ENCODE results near the gene CELF6. TPM values are rescaled to one million over a fixed set of nuclear protein-coding genes. Genes with fewer than 3 reads are reported as not detected.

Gene CELF6
- total and polyA plus RNA-seq, 2 donors = 0.99 to 17.7 TPM

DNA sequence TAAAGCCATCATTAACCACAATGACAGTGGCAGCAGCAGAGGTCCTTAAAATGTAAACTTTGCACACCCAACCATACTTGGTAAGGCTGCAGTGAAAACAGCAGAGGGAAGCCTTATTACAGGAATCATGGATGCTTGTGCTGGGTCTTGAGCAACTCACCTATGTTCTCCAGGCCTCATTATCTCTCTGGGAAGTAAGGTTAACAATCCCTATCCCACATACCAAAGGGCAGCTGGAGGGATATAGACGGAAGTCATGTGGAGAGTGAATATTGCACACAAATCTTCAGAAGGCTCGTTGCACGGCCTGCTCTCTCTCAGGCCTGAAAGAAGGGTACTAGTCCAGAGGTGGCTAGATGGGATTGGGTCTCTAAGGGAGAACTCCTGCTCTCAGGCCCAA is 25.8 kb upstream of the CELF6 start:
- WGBS = 98% methylated on average over 3 of the region's 3 CpGs
- DNase-seq (ENCODE audit: low read depth in 6 of 9, low spot score in 9 of 9) = no peak
- H3K4me3 ChIP-seq (ENCODE audit: low read length in 2 of 2) = no peak overlapping the region

DNA sequence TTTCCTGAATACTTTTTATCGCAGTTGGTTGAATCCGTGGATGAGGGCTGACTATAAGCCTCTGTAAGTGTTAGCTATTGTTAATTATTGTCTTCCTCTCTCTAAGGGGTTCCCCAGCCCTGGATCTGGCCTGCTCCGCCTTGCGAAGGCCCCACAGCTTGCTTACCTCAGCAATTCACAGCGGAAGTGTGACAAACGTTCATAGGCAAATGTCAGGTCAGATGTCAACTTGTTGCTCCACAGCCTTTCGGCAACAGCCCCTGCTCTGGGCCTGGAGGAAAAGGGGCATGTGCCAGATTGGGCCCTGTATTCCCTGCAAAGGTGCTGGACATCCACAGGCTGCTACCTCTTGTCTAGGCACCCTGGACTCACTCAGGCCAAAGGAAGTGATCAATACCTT is 25.3 kb upstream of the CELF6 start:
- Histone ChIP-seq H3K9me3 (ENCODE audit: control insufficient read depth in 2 of 2, insufficient read depth in 1 of 2, low read length in 1 of 2) (no peaks in the 10 kb centered on the region), H3K4me3 (ENCODE audit: low read length in 2 of 2) (no peak overlapping the region), H3K36me3 (ENCODE audit: control insufficient read depth in 2 of 2, insufficient read depth in 2 of 2, low read length in 1 of 2) (peaks cover 57 to 61% of the 10 kb centered on the region in 2 donors), H3K27me3 (ENCODE audit: control insufficient read depth in 2 of 2, insufficient read depth in 1 of 2, low read length in 1 of 2) (no peaks in the 10 kb centered on the region), H3K27ac (ENCODE audit: low read depth in 1 of 2, low read length in 1 of 2) (no peak overlapping the region), H3K4me1 (ENCODE audit: control insufficient read depth in 2 of 2, insufficient read depth in 2 of 2, low read length in 2 of 2) (no peaks in the 10 kb centered on the region)
- WGBS = 95% methylated on average over 7 of the region's 7 CpGs
- no peak for DNase-seq (ENCODE audit: low read depth in 6 of 9, low spot score in 9 of 9)

More for the DNA sequence above, 25.8 kb upstream of the CELF6 start:
- no peaks in the 10 kb centered on the region for H3K9me3 ChIP-seq (ENCODE audit: control insufficient read depth in 2 of 2, insufficient read depth in 1 of 2, low read length in 1 of 2)
- no peaks in the 10 kb centered on the region for H3K4me1 ChIP-seq (ENCODE audit: control insufficient read depth in 2 of 2, insufficient read depth in 2 of 2, low read length in 2 of 2)
- no peaks in the 10 kb centered on the region for H3K27me3 ChIP-seq (ENCODE audit: control insufficient read depth in 2 of 2, insufficient read depth in 1 of 2, low read length in 1 of 2)
- H3K27ac ChIP-seq (ENCODE audit: low read depth in 1 of 2, low read length in 1 of 2) = no peak overlapping the region
- H3K36me3 ChIP-seq (ENCODE audit: control insufficient read depth in 2 of 2, insufficient read depth in 2 of 2, low read length in 1 of 2) = peaks cover 62 to 66% of the 10 kb centered on the region in 2 donors

GRCh38 chr15:72344602-72345001 is 24.6 kb upstream of the CELF6 start:
- no peaks in the 10 kb centered on the region for H3K9me3 ChIP-seq (ENCODE audit: control insufficient read depth in 2 of 2, insufficient read depth in 1 of 2, low read length in 1 of 2)
- H3K36me3 ChIP-seq (ENCODE audit: control insufficient read depth in 2 of 2, insufficient read depth in 2 of 2, low read length in 1 of 2) = peaks cover 54 to 58% of the 10 kb centered on the region in 2 donors
- H3K4me1 ChIP-seq (ENCODE audit: control insufficient read depth in 2 of 2, insufficient read depth in 2 of 2, low read length in 2 of 2) = no peaks in the 10 kb centered on the region
- no peak for DNase-seq (ENCODE audit: low read depth in 6 of 9, low spot score in 9 of 9)
- no peak overlapping the region for H3K27ac ChIP-seq (ENCODE audit: low read depth in 1 of 2, low read length in 1 of 2)
- WGBS = 100% methylated on average over 1 of the region's 1 CpG
- no peak overlapping the region for H3K4me3 ChIP-seq (ENCODE audit: low read length in 2 of 2)
- H3K27me3 ChIP-seq (ENCODE audit: control insufficient read depth in 2 of 2, insufficient read depth in 1 of 2, low read length in 1 of 2) = no peaks in the 10 kb centered on the region

GRCh38 chr15:72342385-72342784 is 22.4 kb upstream of the CELF6 start:
- no peak overlapping the region for H3K4me3 ChIP-seq (ENCODE audit: low read length in 2 of 2)
- no peaks in the 10 kb centered on the region for H3K9me3 ChIP-seq (ENCODE audit: control insufficient read depth in 2 of 2, insufficient read depth in 1 of 2, low read length in 1 of 2)
- 82% methylated on average over 11 of the region's 11 CpGs for WGBS
- peak in 5 of 9 donors; percentile 20 to 60 (median 31) for DNase-seq (ENCODE audit: low read depth in 6 of 9, low spot score in 9 of 9)
- H3K27me3 ChIP-seq (ENCODE audit: control insufficient read depth in 2 of 2, insufficient read depth in 1 of 2, low read length in 1 of 2) = no peaks in the 10 kb centered on the region
- peaks cover 37 to 41% of the 10 kb centered on the region in 2 donors for H3K36me3 ChIP-seq (ENCODE audit: control insufficient read depth in 2 of 2, insufficient read depth in 2 of 2, low read length in 1 of 2)
- no peak overlapping the region for H3K27ac ChIP-seq (ENCODE audit: low read depth in 1 of 2, low read length in 1 of 2)
- no peaks in the 10 kb centered on the region for H3K4me1 ChIP-seq (ENCODE audit: control insufficient read depth in 2 of 2, insufficient read depth in 2 of 2, low read length in 2 of 2)

- H3K27ac ChIP-seq (ENCODE audit: low read depth in 1 of 2, low read length in 1 of 2) = no peak overlapping the region
- WGBS = 96% methylated on average over 6 of the region's 6 CpGs
- no peak for DNase-seq (ENCODE audit: low read depth in 6 of 9, low spot score in 9 of 9)
- no peak overlapping the region for H3K4me3 ChIP-seq (ENCODE audit: low read length in 2 of 2)
- peaks cover 32 to 33% of the 10 kb centered on the region in 2 donors for H3K36me3 ChIP-seq (ENCODE audit: control insufficient read depth in 2 of 2, insufficient read depth in 2 of 2, low read length in 1 of 2)
- no peaks in the 10 kb centered on the region for H3K9me3 ChIP-seq (ENCODE audit: control insufficient read depth in 2 of 2, insufficient read depth in 1 of 2, low read length in 1 of 2)
- no peaks in the 10 kb centered on the region for H3K4me1 ChIP-seq (ENCODE audit: control insufficient read depth in 2 of 2, insufficient read depth in 2 of 2, low read length in 2 of 2)
- H3K27me3 ChIP-seq (ENCODE audit: control insufficient read depth in 2 of 2, insufficient read depth in 1 of 2, low read length in 1 of 2) = no peaks in the 10 kb centered on the region
Observed at GRCh38 chr15:72341361-72341760, 21.4 kb upstream of the CELF6 start.

- H3K4me1 ChIP-seq (ENCODE audit: control insufficient read depth in 2 of 2, insufficient read depth in 2 of 2, low read length in 2 of 2) = no peaks in the 10 kb centered on the region
- peaks cover 22 to 23% of the 10 kb centered on the region in 2 donors for H3K36me3 ChIP-seq (ENCODE audit: control insufficient read depth in 2 of 2, insufficient read depth in 2 of 2, low read length in 1 of 2)
- H3K4me3 ChIP-seq (ENCODE audit: low read length in 2 of 2) = no peak overlapping the region
- no peaks in the 10 kb centered on the region for H3K9me3 ChIP-seq (ENCODE audit: control insufficient read depth in 2 of 2, insufficient read depth in 1 of 2, low read length in 1 of 2)
- H3K27me3 ChIP-seq (ENCODE audit: control insufficient read depth in 2 of 2, insufficient read depth in 1 of 2, low read length in 1 of 2) = no peaks in the 10 kb centered on the region
- no peak for DNase-seq (ENCODE audit: low read depth in 6 of 9, low spot score in 9 of 9)
- no peak overlapping the region for H3K27ac ChIP-seq (ENCODE audit: low read depth in 1 of 2, low read length in 1 of 2)
- WGBS = 97% methylated on average over 1 of the region's 1 CpG
Observed at GRCh38 chr15:72340366-72340765, 20.4 kb upstream of the CELF6 start.

DNA sequence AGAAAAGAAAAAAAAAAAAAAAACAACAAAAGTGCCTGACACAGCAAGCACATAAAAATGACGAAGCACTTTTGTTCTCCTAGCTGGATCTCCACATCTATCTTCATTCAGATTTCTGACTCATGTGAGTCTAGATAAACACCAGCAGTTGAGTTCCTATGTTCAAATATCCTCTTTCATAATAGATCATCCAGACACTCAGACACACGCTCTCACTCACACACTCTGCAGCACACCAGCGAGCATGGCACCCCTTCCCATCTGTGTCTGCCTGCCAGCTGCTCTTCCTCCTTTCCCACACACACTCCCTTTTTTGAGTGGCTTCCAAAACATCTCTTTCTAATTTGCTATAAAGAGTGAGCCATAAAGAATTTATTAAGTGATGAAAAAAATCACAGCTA is 19.8 kb upstream of the CELF6 start:
- no peaks in the 10 kb centered on the region for H3K4me1 ChIP-seq (ENCODE audit: control insufficient read depth in 2 of 2, insufficient read depth in 2 of 2, low read length in 2 of 2)
- no peak overlapping the region for H3K27ac ChIP-seq (ENCODE audit: low read depth in 1 of 2, low read length in 1 of 2)
- no peaks in the 10 kb centered on the region for H3K9me3 ChIP-seq (ENCODE audit: control insufficient read depth in 2 of 2, insufficient read depth in 1 of 2, low read length in 1 of 2)
- WGBS = 90% methylated on average over 3 of the region's 3 CpGs
- no peak overlapping the region for H3K4me3 ChIP-seq (ENCODE audit: low read length in 2 of 2)
- H3K27me3 ChIP-seq (ENCODE audit: control insufficient read depth in 2 of 2, insufficient read depth in 1 of 2, low read length in 1 of 2) = no peaks in the 10 kb centered on the region
- no peak for DNase-seq (ENCODE audit: low read depth in 6 of 9, low spot score in 9 of 9)
- H3K36me3 ChIP-seq (ENCODE audit: control insufficient read depth in 2 of 2, insufficient read depth in 2 of 2, low read length in 1 of 2) = peaks cover 17 to 19% of the 10 kb centered on the region in 2 donors

DNA sequence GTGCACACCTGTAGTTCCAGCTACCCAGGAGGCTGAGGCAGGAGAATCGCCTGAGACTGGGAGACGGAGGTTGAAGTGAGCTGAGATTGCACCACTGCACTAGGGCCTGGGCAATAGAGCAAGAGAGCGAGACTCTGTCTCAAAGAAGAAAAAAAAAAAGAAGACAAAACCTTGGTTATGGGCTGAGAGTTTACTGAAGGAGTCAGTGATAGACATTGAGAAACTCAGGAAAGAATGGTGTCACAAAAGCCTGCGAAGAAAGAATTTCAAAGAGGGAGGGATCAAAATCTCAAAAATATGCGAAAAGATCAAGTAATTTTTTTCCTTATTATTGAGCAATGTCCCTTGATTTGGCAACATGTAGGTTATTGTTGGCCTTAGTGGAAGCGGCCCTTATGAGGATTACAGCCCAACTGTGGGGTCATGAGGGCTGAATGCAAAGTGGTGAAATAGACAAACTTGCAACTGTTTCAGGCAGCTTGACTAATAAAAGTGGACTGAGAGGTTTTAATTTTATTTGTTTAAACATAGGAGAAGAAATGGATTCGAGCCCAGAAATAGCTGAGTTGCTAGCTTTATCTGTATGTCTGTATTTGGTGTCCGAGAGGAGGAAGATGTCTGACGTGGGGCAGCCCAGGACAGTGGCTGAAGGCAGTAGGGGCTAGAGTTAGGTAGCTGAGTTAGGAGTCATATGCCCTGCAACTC is 18.8 kb upstream of the CELF6 start:
- Histone ChIP-seq H3K36me3 (ENCODE audit: control insufficient read depth in 2 of 2, insufficient read depth in 2 of 2, low read length in 1 of 2) (peaks cover 8 to 12% of the 10 kb centered on the region in 2 donors), H3K9me3 (ENCODE audit: control insufficient read depth in 2 of 2, insufficient read depth in 1 of 2, low read length in 1 of 2) (no peaks in the 10 kb centered on the region), H3K4me3 (ENCODE audit: low read length in 2 of 2) (no peak overlapping the region), H3K27ac (ENCODE audit: low read depth in 1 of 2, low read length in 1 of 2) (no peak overlapping the region), H3K27me3 (ENCODE audit: control insufficient read depth in 2 of 2, insufficient read depth in 1 of 2, low read length in 1 of 2) (no peaks in the 10 kb centered on the region), H3K4me1 (ENCODE audit: control insufficient read depth in 2 of 2, insufficient read depth in 2 of 2, low read length in 2 of 2) (no peaks in the 10 kb centered on the region)
- no peak for DNase-seq (ENCODE audit: low read depth in 6 of 9, low spot score in 9 of 9)
- WGBS = 97% methylated on average over 9 of the region's 9 CpGs

GRCh38 chr15:72338148-72338547 is 18.2 kb upstream of the CELF6 start:
- 98% methylated on average over 2 of the region's 2 CpGs for WGBS
- H3K27ac ChIP-seq (ENCODE audit: low read depth in 1 of 2, low read length in 1 of 2) = no peak overlapping the region

More at GRCh38 chr15:72338148-72338547, 18.2 kb upstream of the CELF6 start:
- Histone ChIP-seq H3K36me3 (ENCODE audit: control insufficient read depth in 2 of 2, insufficient read depth in 2 of 2, low read length in 1 of 2) (peaks cover 7% of the 10 kb centered on the region in 2 donors), H3K9me3 (ENCODE audit: control insufficient read depth in 2 of 2, insufficient read depth in 1 of 2, low read length in 1 of 2) (no peaks in the 10 kb centered on the region), H3K4me1 (ENCODE audit: control insufficient read depth in 2 of 2, insufficient read depth in 2 of 2, low read length in 2 of 2) (no peaks in the 10 kb centered on the region), H3K27me3 (ENCODE audit: control insufficient read depth in 2 of 2, insufficient read depth in 1 of 2, low read length in 1 of 2) (no peaks in the 10 kb centered on the region), H3K4me3 (ENCODE audit: low read length in 2 of 2) (no peak overlapping the region)
- DNase-seq (ENCODE audit: low read depth in 6 of 9, low spot score in 9 of 9) = no peak
